GM23338 (cell line): ENCODE measurements around the gene MRAS. TPM values are rescaled to one million over a fixed set of nuclear protein-coding genes. Genes with fewer than 3 reads are reported as not detected.

Experiments
- ATAC-seq: fragments of 200-7000 bp; cut with Tn5 transposase; 3 replicates; pipeline ENCODE4 v1.9.1; 2020
- DNase-seq: peaks from one replicate; pipeline ENCODE4 v3.0.0-alpha.2; 2015; ENCODE audit warnings: low spot score
- H2AFZ ChIP-seq: fragments of 200-600 bp; sonication (generic); 2 replicates; pipeline ENCODE4 v1.8.0; 2016; ENCODE audit warnings: antibody characterized with exemption, mild to moderate bottlenecking, moderate library complexity
- H3F3A ChIP-seq: fragments of 200-600 bp; sonication (generic); replicated peaks from 2 replicates; pipeline ENCODE4 v1.8.0; 2017; ENCODE audit warnings: antibody characterized with exemption, mixed run types, low read depth
- H3K27ac ChIP-seq: fragments of 200-600 bp; sonication (generic); 2 replicates; pipeline ENCODE4 v1.6.1; 2016; ENCODE audit warnings: low read depth
- H3K27me3 ChIP-seq: fragments of 200-600 bp; sonication (generic); 2 replicates; pipeline ENCODE4 v1.8.0; 2016; ENCODE audit warnings: mild to moderate bottlenecking, mixed run types, moderate library complexity; ENCODE audit not compliant: insufficient read depth
- H3K36me3 ChIP-seq: fragments of 200-600 bp; sonication (generic); 2 replicates; pipeline ENCODE4 v1.8.0; 2016; ENCODE audit warnings: mild to moderate bottlenecking; ENCODE audit not compliant: insufficient read depth
- H3K4me1 ChIP-seq: fragments of 200-600 bp; sonication (generic); 2 replicates; pipeline ENCODE4 v1.8.0; 2016; ENCODE audit warnings: mild to moderate bottlenecking, moderate library complexity; ENCODE audit not compliant: insufficient read depth
- H3K4me2 ChIP-seq: fragments of 200-600 bp; sonication (generic); 2 replicates; pipeline ENCODE4 v1.7.1; 2017; ENCODE audit warnings: mixed run types
- H3K4me3 ChIP-seq: fragments of 200-600 bp; sonication (generic); 2 replicates; pipeline ENCODE4 v1.6.1; 2016; ENCODE audit warnings: mixed run types
- H3K79me2 ChIP-seq: fragments of 200-600 bp; sonication (generic); replicated peaks from 2 replicates; pipeline ENCODE4 v1.8.0; 2017; ENCODE audit warnings: mild to moderate bottlenecking; ENCODE audit not compliant: insufficient read depth
- H3K9me2 ChIP-seq: fragments of 200-600 bp; sonication (generic); 2 replicates; pipeline ENCODE4 v1.8.0; 2017; ENCODE audit not compliant: insufficient read depth
- H4K20me1 ChIP-seq: fragments of 200-600 bp; sonication (generic); replicated peaks from 2 replicates; pipeline ENCODE4 v1.8.0; 2017; ENCODE audit warnings: mild to moderate bottlenecking; ENCODE audit not compliant: insufficient read depth
- H3K27ac Mint-ChIP-seq: 2 replicates; pipeline ENCODE4 v1.8.0; 2020; ENCODE audit warnings: inconsistent platforms, mild to moderate bottlenecking, moderate library complexity, mixed read lengths
- H3K27me3 Mint-ChIP-seq: 3 replicates; pipeline ENCODE4 v1.8.0; 2022; ENCODE audit warnings: low read depth, mild to moderate bottlenecking, moderate library complexity, mixed read lengths, inconsistent platforms; ENCODE audit not compliant: insufficient read depth, poor library complexity
- H3K36me3 Mint-ChIP-seq: 3 replicates; pipeline ENCODE4 v1.8.0; 2021; ENCODE audit warnings: low read depth, mild to moderate bottlenecking, inconsistent platforms, moderate library complexity, mixed read lengths
- H3K4me1 Mint-ChIP-seq: 3 replicates; pipeline ENCODE4 v1.8.0; 2020; ENCODE audit warnings: mild to moderate bottlenecking, inconsistent platforms, mixed read lengths
- H3K4me3 Mint-ChIP-seq: 3 replicates; pipeline ENCODE4 v1.8.0; 2021; ENCODE audit warnings: moderate library complexity, mild to moderate bottlenecking, inconsistent platforms, mixed read lengths
- H3K9me3 Mint-ChIP-seq: 3 replicates; pipeline ENCODE4 v1.8.0; 2020; ENCODE audit warnings: moderate library complexity, mild to moderate bottlenecking, inconsistent platforms, mixed read lengths
- CREB1 ChIP-seq: fragments of 250-450 bp; sonication (Bioruptor Pico); IDR thresholded peaks from 2 replicates; pipeline ENCODE4 v1.5.0; 2020; ENCODE audit warnings: low read depth, mild to moderate bottlenecking, moderate library complexity
- EZH2 ChIP-seq: fragments of 200-600 bp; sonication (generic); IDR thresholded peaks from one replicate; pipeline ENCODE4 v1.8.0; 2017; ENCODE audit warnings: antibody characterized with exemption, mild to moderate bottlenecking, low read depth; ENCODE audit not compliant: unreplicated experiment
- EZH2phosphoT487 ChIP-seq: fragments of 200-600 bp; sonication (generic); IDR thresholded peaks from one replicate; pipeline ENCODE4 v1.8.1; 2018; ENCODE audit warnings: antibody characterized with exemption; ENCODE audit not compliant: unreplicated experiment
- ZNF114 ChIP-seq: fragments of 250-450 bp; sonication (Bioruptor Pico); IDR thresholded peaks from 2 replicates; pipeline ENCODE4 v1.5.0; 2020; ENCODE audit warnings: mild to moderate bottlenecking, moderate library complexity
- ZNF331 ChIP-seq: fragments of 250-450 bp; sonication (Bioruptor Pico); IDR thresholded peaks from 2 replicates; pipeline ENCODE4 v1.5.0; 2020; ENCODE audit warnings: low read depth, mild to moderate bottlenecking, moderate library complexity
- long read RNA-seq: library from polyadenylated mRNA; unstranded; transcript quantifications from one replicate; pipeline ENCODE4 v2.0.0, GENCODE V29; 2020; ENCODE audit not compliant: unreplicated experiment
- polyA plus RNA-seq: library from polyadenylated mRNA; unstranded; fragments of >200 nt; fragmentation: Nextera tagmentation; extraction: Ambion mirVana; gene quantifications from 2 replicates; pipeline ENCODE4 v1.2.1, GENCODE V29; 2016
- total RNA-seq: library from RNA; depleted of rRNA; stranded (reverse); fragments of >200 nt; shearing (Covaris generic); gene quantifications from 2 replicates; pipeline ENCODE4 v1.2.3, GENCODE V29; 2014; rRNA removed
- TF ChIP-seq, protein P1 (sequence below): IDR thresholded peaks from 2 replicates; pipeline ENCODE4 v1.6.1; 2016; ENCODE audit warnings: antibody characterized with exemption
- TF ChIP-seq, protein P2 (sequence below), 2 experiments: fragments of 200-600 bp in 1 of 2; sonication (generic) in 1 of 2; conservative IDR thresholded peaks; 2 replicates each; pipeline versions ENCODE4 v1.5.1 to v1.6.1; 2016 to 2017; ENCODE audit warnings: antibody characterized with exemption in 2 of 2, low read depth in 2 of 2, mild to moderate bottlenecking in 2 of 2, moderate library complexity in 1 of 2

Gene MRAS
- total RNA-seq, result 7.5 and 9.1 TPM in 2 replicates
- 10.0 and 10.2 TPM in 2 replicates for polyA plus RNA-seq
- long read RNA-seq, partial matches to known transcripts, result 1 of 6 reads
- long read RNA-seq, other reads (novel, unspliced or antisense), result 5 of 6 reads

DNA sequence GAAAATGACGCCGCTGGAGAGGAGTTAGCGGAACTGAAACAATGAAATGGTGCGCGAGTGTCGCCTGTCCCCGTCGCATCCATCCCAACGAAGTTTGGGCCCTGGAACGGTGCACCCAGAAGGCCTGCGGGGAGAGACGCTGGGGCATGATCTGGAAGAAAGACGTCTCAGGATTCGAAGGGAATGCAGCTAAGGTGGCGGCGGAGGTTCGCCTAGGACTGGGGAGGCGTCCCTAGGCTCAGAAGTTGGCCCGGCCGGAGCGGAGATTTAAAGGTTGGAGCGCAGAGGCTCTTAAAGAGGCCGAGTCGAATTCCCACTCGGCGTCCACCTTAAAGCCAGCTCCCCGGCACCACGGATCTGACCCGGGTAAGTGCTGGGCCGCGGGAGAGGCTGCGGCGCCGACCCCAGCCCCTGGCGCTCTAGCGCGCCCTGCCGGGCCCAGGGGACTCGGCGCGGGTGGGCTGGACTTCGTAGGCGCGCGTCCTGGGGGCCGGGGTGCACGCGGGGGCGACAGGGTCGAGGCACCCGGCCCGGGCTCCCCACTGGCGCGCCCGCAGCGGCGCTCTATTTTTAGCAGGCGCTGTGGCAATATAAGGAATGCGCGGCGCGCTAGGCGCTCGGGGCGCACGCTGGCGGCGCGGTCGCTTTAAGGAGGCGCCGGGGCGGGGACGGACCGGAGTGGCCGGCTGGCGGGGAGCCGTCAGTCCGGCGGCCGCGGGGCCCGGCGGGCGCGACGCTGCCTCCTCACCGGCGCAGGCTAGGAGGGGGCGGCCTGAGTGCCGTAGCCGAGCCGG is at the start of gene MRAS:
Gene MRAS, plus strand, starts transcription at position 620 of the 794 bp plus-strand sequence. CDS start 24,305 bp downstream, outside the sequence.
- no peaks in the 10 kb centered on the region for H3K79me2 ChIP-seq
- H3K4me3 ChIP-seq, result peak within 1 kb of the TSS; percentile 62
- TF ChIP-seq, protein P1, sequence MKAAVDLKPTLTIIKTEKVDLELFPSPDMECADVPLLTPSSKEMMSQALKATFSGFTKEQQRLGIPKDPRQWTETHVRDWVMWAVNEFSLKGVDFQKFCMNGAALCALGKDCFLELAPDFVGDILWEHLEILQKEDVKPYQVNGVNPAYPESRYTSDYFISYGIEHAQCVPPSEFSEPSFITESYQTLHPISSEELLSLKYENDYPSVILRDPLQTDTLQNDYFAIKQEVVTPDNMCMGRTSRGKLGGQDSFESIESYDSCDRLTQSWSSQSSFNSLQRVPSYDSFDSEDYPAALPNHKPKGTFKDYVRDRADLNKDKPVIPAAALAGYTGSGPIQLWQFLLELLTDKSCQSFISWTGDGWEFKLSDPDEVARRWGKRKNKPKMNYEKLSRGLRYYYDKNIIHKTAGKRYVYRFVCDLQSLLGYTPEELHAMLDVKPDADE, result no peak
- TF ChIP-seq CREB1, result peak; percentile 32; the same call in 1 of the 2 replicates
- TF ChIP-seq, protein P2, sequence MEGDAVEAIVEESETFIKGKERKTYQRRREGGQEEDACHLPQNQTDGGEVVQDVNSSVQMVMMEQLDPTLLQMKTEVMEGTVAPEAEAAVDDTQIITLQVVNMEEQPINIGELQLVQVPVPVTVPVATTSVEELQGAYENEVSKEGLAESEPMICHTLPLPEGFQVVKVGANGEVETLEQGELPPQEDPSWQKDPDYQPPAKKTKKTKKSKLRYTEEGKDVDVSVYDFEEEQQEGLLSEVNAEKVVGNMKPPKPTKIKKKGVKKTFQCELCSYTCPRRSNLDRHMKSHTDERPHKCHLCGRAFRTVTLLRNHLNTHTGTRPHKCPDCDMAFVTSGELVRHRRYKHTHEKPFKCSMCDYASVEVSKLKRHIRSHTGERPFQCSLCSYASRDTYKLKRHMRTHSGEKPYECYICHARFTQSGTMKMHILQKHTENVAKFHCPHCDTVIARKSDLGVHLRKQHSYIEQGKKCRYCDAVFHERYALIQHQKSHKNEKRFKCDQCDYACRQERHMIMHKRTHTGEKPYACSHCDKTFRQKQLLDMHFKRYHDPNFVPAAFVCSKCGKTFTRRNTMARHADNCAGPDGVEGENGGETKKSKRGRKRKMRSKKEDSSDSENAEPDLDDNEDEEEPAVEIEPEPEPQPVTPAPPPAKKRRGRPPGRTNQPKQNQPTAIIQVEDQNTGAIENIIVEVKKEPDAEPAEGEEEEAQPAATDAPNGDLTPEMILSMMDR (conservative IDR thresholded peaks at IDR 0.05; ENCODE audit: low read depth in 2 of 2), result peak; percentile 41 to 61
- peaks cover 24% of the 10 kb centered on the region for H3K27me3 Mint-ChIP-seq
- H3K4me2 ChIP-seq, result peak within 1 kb of the TSS; percentile 87
- peaks cover 12% of the 10 kb centered on the region for H3F3A ChIP-seq
- peak; percentile 84 for ATAC-seq
- H3K27ac ChIP-seq, result peak within 1 kb of the TSS; percentile 79; the same call in 1 of the 2 replicates
- peaks cover 15% of the 10 kb centered on the region for H3K4me1 ChIP-seq
- no peaks in the 10 kb centered on the region for H3K36me3 ChIP-seq
- H3K4me1 Mint-ChIP-seq, result peaks cover 14% of the 10 kb centered on the region
- H3K36me3 Mint-ChIP-seq, result no peaks in the 10 kb centered on the region; the same call in 2 of the 3 replicates
- H4K20me1 ChIP-seq, result no peaks in the 10 kb centered on the region
- no peaks in the 10 kb centered on the region for H3K9me3 Mint-ChIP-seq
- H3K4me3 Mint-ChIP-seq, result peak within 1 kb of the TSS; percentile 91
- H3K27me3 ChIP-seq, result peaks cover 20% of the 10 kb centered on the region; the same call in 1 of the 2 replicates
- H3K9me2 ChIP-seq, result 0 out of 2 replicates have a peak, but pooled peaks cover 9% of the 10 kb centered on the region
- H3K27ac Mint-ChIP-seq, result peak within 1 kb of the TSS; percentile 94
- H2AFZ ChIP-seq, result peak within 1 kb of the TSS; percentile 80
- DNase-seq, result peak; percentile 91

DNA sequence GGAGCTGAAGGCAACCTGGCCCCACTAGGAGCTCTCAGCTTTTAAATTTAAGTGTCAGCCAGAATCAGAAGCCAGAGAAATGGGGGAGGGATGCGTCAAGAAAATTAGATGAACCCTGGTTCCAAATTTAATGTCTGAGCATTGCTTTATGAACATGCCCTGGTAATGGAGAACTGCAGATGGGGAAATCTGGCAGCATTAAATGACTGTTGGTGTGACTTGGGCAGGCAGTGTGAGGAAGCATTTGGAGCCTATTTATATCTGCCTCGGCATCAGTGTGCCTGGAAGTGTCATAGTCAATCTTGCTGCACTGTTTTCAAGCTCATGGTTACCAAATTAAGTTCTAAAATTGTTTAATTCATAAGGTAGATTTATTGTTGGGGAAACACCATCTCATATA is 47.7 kb upstream of the MRAS start:
- H3K27ac ChIP-seq, result no peak overlapping the region
- H3K27me3 Mint-ChIP-seq, result peaks cover 6% of the 10 kb centered on the region
- no peak overlapping the region for H3K4me2 ChIP-seq
- peaks cover 12% of the 10 kb centered on the region; the same call in 2 of the 3 replicates for H3K36me3 Mint-ChIP-seq
- no peak for DNase-seq
- H3K27me3 ChIP-seq, result no peaks in the 10 kb centered on the region
- no peaks in the 10 kb centered on the region for H3K9me3 Mint-ChIP-seq
- no peaks in the 10 kb centered on the region for H3F3A ChIP-seq
- no peaks in the 10 kb centered on the region for H3K4me1 ChIP-seq
- H3K27ac Mint-ChIP-seq, result no peak overlapping the region
- H3K79me2 ChIP-seq, result no peaks in the 10 kb centered on the region
- no peak overlapping the region for H3K4me3 ChIP-seq
- H3K4me3 Mint-ChIP-seq, result no peak overlapping the region
- TF ChIP-seq ZNF331 (CRISPR knock-in tag) (no peak), ZNF114 (CRISPR knock-in tag) (no peak), CREB1 (no peak), EZH2 (no peak), EZH2phosphoT487 (no peak)
- TF ChIP-seq, protein P1, result no peak
- TF ChIP-seq, protein P2 (conservative IDR thresholded peaks at IDR 0.05; ENCODE audit: low read depth in 2 of 2), result no peak
- no peaks in the 10 kb centered on the region for H3K4me1 Mint-ChIP-seq
- ATAC-seq, result no peak
- no peaks in the 10 kb centered on the region for H3K9me2 ChIP-seq
- H4K20me1 ChIP-seq, result no peaks in the 10 kb centered on the region; the same call in 1 of the 2 replicates
- H2AFZ ChIP-seq, result no peak overlapping the region
- H3K36me3 ChIP-seq, result no peaks in the 10 kb centered on the region
